Measurements from ENCODE around the gene DUS1L.
A peak's percentile ranks its signal among the peaks of the same experiment; 100 is the strongest.

DUS1L gene

GRCh38 chr17:82076018-82076784, 10.6 kb upstream of the DUS1L start:
- DNase-seq = no peak

GRCh38 chr17:82073446-82073845, 7.8 kb upstream of the DUS1L start:
- DNase-seq = no peak

DNA sequence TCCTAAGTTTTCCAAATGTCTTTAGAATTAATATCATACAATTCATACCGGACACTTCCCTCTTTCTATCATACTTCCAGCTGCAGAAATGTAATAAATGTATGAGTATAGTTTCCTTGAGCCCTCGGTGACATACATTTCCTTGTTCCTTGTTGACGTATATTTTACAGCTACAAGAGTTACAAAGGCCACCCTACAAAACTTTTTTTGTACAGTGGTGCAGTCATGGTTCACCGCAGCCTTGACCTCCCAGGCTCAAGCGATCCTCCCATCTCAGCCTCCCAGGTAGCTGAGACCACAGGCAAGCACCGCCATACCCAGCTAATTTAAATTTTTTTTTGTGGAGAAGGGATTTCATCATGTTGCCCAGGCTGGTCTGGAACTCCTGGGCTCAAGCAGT, 7.2 kb upstream of the DUS1L start:
- DNase-seq = no peak

- DNase-seq = no peak
Observed at GRCh38 chr17:82070611-82071010, 5.0 kb upstream of the DUS1L start.

- DNase-seq = peak in 1 of 2 donors; percentile 37
Observed at GRCh38 chr17:82065193-82065637, 389 bp downstream of the DUS1L start.

DNA sequence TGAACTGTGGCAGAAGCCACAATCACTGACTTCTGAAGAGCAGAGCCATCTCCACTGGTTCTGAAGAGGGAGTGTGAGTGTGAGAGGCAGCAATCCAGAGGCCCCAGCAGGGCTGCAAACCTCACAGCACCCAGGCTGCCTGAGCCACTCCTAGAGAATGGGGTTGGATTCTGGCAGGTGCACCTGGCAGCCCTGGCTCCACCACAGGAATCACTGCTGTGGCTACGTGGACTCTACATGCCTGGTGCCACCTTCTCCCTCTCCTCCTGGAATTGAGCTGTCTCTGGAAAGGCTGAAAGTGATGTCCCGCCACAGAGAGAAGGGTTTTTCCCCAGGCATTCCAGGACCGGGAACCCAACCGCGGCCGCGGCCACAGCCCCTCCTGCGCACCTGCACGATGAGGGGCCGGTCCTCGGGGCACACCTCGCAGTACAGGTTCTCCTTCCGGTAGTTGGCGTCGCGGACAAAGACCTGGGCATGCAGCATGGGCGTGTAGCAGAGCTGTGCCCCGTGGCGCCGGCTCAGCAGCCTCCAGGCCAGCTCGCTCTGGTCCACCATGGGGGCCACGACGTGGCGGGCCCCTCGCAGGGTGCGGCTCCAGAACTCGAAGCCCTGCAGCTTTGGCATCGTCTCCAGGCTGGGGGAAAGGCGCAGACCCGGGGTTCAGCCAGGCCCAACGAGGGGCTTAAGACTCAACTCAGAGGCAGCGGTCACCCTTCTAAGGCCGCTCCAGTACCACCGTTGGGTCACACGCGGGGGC, 991 bp downstream of the DUS1L start:
- no peak for DNase-seq

DNA sequence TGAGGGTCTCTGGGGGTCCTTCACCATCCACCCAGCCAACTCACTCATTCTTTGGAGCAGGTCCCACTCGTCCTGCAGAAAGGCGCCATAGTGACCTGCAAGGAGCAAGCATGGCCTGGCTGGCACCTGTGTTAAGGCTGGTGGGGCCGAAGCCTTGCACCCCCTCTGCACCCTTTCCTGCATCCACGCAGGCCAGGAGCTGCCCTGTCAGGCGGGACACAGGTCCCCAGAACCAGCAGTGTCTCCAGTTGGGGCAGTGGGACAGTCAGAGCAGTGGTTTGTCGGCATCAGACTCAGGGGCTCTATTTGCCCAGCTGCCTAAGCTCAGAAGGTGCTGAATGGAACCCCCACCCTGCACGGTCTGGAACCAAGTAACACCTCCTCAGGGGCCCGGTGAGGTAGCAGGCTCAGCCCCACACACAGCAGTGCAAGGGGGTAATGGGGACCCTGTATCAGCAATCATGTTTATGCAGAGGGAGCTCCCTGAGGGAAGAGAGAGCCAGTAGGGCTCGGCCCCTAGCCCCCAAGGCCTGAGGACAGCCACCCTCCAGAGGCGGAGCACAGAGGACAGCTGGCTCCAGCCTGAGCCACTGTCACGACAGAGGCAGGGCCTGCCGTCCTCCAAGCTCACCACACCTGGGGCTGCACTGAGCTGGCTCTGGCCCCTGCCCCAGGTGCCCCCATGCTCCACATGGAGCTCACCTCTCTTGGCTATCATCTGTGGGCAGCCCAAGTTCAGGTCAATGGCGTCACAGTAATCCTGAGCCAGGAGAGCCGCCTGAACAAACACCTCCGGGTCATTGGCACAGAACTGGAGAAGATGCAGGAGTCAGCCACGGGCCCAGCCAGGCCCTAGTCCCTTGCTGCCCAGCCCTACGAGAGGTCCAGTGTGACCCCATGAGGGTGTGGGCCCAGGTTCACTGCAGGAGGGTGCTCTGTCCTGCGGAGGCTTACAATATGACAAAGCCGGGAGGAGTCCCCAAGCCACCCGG, 1.9 kb downstream of the DUS1L start:
- no peak for DNase-seq

DNA sequence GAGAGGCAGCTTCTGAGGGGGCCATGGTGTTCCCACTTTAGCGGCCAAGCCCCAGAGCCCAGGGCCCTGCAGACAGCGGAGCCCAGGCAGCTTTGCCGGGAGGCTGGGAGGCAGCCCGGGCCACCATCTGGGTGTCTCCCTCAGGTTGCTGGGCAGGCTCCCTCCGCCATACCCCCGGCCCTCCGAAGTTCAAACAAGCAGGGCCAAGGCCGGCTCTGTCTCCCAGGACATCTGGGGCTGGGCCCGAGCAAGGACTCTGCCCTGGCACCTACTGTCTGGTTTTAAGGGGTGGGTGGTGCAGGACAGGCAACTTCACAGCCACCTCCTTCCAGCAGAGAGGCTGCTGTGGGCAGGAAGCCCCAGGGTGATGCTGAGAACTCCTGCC, 2.6 kb downstream of the DUS1L start:
- no peak for DNase-seq

GRCh38 chr17:82062076-82062983, 3.3 kb downstream of the DUS1L start:
- peak in 1 of 2 donors; percentile 11 for DNase-seq

DNA sequence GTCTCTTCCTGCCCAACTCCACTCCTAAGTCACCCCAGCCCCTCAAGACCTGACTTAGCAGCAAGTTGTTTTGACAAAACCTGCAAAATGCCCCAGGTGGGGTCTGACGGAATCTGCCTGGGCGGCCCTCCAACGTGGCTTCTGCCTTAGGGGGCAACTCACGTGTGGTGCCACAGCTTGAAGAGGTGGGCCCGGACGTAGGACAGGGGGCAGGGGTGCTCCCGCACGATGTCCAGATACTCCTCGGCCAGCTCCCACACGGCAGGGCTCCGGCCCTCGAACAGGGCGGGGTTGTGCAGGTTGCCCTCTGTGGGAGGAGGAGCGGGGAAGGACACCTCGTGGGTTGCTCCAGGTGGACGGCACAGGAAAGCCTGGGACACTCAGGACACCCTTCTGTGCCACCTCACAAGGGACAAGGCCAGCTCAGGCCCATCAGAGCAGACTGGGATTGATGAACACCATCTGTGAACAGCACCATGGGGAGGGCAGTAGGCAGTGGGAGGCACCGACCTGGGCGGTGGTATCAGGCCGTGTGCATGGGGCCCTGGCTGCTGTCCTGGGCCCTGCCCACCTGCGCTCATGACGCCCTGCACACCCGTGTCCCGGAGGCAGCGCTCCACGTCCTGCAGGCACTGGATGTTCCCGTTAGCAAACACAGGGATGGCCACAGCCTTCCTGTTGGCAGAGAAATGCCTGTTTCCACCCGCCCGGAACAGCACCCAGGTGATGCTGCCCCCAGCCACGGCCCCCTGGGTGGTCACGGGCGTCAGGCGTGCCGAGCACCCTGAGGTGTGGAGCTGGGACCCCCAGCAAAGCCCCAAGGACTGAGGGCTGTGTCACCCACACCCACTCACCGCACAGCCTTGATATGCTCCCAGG, 4.3 kb downstream of the DUS1L start:
- no peak for DNase-seq

GRCh38 chr17:82060614-82061013, 5.0 kb downstream of the DUS1L start:
- no peak for DNase-seq

- no peak for DNase-seq
Observed at GRCh38 chr17:82060001-82060380, 5.6 kb downstream of the DUS1L start.

DNA sequence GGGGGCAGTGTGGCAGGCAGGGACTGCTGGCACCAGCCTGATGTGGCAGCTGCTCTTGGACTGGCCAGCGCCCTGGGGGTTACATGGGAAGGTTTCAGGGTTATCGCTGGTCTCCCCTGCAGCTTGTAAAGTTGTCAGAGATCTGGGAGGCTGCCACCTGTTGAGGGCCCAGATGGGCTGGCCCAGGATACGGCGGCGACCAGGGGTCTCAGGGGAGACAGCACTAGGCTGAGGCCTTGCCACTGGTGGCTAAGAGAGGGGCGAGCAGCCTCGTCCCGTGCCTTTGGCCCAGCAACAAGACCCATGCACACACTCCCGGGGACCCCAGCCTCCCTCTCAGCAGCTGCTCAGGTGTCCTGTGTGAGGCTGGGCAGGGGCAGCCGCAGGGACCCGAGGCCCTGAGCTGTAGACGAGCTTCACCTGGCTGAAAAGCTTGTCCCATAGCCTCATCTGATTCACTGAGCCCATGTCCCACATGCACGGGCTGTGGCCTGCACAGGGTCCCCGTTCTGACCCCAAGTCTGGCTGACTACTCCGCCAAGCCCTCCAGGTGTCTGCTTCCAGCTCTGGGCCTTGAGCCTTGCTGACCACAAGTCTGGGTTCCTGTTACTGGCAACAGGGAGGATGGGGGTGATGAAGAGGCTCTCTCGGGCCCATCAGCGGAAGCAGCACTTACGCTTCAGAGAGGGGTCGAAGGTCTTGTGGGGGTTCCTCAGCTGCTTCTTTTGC, 6.2 kb downstream of the DUS1L start:
- DNase-seq = no peak

DNA sequence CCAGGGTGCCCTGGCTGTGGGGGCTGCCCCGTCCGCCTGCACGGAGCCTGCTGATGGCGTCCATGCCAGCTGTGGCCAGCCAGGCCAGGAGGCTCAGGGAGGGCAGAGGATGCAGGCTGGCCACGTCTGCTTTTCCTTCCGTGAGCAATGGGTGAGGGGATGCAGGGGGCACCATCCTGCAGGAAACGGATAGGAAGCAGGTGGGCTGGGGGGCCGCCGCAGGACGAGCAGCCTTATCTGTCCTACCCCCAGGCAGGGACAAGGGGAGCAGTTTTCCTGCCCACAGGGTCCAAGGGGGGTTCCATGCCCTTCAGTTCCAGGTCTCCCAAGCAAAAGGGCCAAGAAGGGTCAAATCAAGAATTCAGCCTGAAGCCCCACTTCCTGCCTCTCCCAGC, 6.8 kb downstream of the DUS1L start:
- DNase-seq = no peak

DNA sequence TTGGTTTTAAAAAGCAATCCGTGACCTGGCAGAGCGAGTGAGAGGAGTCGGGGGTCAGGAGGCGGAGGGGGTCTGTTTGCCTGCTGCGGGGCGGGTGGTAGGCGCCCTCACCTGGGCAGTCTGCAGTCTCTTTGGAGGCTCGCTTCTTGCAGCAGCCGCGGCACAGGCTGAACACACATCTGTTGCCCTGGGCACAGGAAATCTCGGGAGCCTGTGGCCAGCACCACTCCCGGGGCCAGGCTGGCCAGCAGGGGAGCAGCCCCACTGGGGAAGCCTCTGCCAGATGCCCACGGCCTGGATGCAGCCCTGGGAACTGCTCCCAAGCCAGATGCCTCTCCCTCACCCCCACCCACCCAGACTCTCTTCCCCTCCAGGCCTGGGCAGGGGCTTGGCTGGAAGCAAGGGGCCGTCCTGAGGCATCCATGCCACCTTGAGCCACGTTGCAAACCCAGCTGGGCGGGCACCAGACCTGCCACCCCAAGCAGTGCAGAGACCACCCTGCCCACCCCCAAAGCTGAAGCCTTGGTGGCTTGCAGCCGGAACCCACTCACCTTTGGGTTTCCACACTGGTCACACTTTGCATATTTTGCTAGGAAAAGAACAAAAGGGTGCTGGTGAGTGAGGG, 7.3 kb downstream of the DUS1L start:
- DNase-seq = no peak

DNA sequence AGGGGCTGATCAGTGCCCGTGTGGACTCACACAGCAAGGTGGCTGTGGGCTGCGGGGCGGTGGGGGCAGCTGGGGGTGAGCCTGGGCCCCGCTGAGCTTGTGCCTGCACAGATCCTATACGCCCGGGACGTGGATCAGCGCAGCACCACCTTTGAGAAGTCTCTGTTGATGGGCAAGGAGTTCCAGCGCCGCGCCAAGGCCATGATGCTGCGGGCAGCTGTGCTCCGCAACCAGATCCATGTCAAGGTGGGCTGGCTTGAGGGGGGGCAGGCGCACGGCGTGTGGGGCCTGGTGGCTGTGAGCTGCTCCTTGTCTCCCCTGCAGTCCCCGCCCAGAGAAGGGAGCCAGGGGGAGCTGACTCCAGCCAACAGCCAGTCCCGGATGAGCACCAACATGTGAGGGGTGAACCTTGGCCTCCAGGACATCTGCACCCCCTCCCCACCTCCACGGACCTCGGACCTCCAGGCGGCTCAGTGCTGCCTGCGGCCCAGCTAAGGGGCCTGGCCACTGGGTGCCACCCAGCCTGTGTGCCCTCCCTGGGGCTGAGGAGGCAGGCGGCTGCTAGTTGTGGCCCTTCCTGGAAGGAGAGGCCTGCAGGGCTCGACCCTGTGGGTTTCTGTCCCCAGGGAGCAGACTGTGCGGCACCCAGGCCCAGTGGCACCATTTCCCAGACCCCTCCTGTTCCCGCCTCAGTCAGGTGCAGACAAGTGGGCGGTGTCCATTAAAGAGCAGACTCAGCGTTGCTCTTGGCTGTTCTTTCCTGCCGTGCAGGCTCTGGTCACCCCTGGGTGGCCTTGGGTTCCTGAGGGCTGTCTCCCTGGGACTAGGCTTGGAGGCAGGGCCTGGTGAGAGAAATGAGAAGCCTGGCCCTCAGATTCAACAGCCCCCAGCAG, 8.6 kb downstream of the DUS1L start:
- no peak for DNase-seq

DNA sequence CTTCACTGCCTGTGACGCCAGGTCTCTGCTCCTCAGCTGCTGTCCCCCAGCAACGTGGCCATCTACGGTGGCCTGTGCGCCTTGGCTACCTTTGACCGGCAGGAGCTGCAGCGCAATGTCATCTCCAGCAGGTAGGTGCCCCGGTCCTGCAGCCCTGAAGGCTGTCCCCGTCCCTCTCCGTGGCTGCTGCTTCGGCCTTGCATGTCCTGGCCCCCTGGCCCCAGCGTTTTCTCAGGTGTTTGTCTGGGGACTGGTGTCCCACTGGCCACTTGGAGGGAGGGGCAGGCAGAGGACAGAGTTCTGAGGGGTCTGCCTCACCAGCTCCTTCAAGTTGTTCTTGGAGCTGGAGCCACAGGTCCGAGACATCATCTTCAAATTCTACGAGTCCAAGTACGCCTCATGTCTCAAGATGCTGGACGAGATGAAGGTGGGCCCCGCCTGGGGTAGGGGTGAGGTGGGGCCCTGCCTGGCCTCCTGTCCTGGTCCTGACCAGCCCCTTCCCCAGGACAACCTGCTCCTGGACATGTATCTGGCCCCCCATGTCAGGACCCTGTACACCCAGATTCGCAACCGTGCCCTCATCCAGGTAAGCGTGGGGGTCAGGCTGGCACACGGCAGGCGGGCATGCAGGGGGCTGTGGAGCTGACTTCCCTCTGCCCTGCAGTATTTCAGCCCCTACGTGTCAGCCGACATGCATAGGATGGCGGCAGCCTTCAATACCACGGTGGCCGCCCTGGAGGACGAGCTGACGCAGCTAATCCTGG, 9.5 kb downstream of the DUS1L start:
- DNase-seq = no peak
